K562 (cell line): ENCODE measurements around the gene SCRN2. TPM values are rescaled to one million over a fixed set of nuclear protein-coding genes. Genes with fewer than 3 reads are reported as not detected.

Experiments used
- ATAC-seq: fragments of 200-7000 bp; cut with Tn5 transposase; 3 replicates; pipeline ENCODE4 v1.9.1; 2020; ENCODE audit warnings: moderate library complexity
- BruUV-seq: library from RNA; stranded (reverse); fragments of 400-500 nt; replicated peaks from 2 replicates; lab custom pipeline; 2021; lab: Mats Ljungman, UMichigan
- CTCF ChIA-PET: fragments of 300-600 bp; formaldehyde crosslinking; extraction: SDS; loops from one replicate; lab custom pipeline; 2021; ENCODE audit warnings: low intra/inter-chr PET ratio; lab: Yijun Ruan, JAX
- POLR2A ChIA-PET: fragments of 300-600, 350-650 bp; sonication (Branson Sonifier 250); formaldehyde crosslinking; extraction: SDS; loops from one replicate; lab custom pipeline; 2021; ENCODE audit warnings: antibody characterized with exemption, inconsistent platforms; lab: Yijun Ruan, JAX
- DNase-seq, 4 experiments: peaks; one replicate each; pipeline versions ENCODE4 v3.0.0 to v3.0.0-alpha.2; 2011 to 2018; ENCODE audit warnings: low spot score in 3 of 4, mixed read lengths in 3 of 4; ENCODE audit errors: extremely low read depth in 1 of 4
- FAIRE-seq: peaks from 2 replicates; lab custom pipeline; 2011; peaks lifted over from hg19 to GRCh38; lab: Jason Lieb, UNC
- H2AFZ ChIP-seq: 2 replicates; pipeline ENCODE4 v1.6.0; 2011; ENCODE audit warnings: low read depth, low read length, control low read depth, inconsistent platforms
- H3K27ac ChIP-seq: fragments of 200-600 bp; 3 replicates; pipeline ENCODE4 v1.8.0; 2011; ENCODE audit warnings: low read depth, mild to moderate bottlenecking, control low read depth, inconsistent platforms, low read length, moderate library complexity, mixed read lengths; ENCODE audit errors: extremely low read depth
- H3K27me3 ChIP-seq, 2 experiments: fragments of 300-600 bp in 1 of 2; 2 replicates in 1 of 2; 3 replicates in 1 of 2; pipeline versions ENCODE4 v1.6.0 to v1.8.0; 2011; ENCODE audit warnings: inconsistent platforms in 2 of 2, low read length in 2 of 2, mild to moderate bottlenecking in 1 of 2, mixed read lengths in 1 of 2, moderate library complexity in 1 of 2; ENCODE audit not compliant: control insufficient read depth in 2 of 2, insufficient read depth in 2 of 2
- H3K36me3 ChIP-seq: fragments of 300-600 bp; 3 replicates; pipeline ENCODE4 v1.8.0; 2011; ENCODE audit warnings: mild to moderate bottlenecking, low read length, inconsistent platforms; ENCODE audit not compliant: control insufficient read depth, insufficient read depth
- H3K4me1 ChIP-seq, 2 experiments: fragments of 200-600 bp in 1 of 2; replicated peaks in 1 of 2; 2 replicates in 1 of 2; 3 replicates in 1 of 2; pipeline versions ENCODE4 v1.5.1 to v1.8.0; 2011; ENCODE audit warnings: inconsistent platforms in 2 of 2, low read length in 2 of 2, mild to moderate bottlenecking in 1 of 2, mixed read lengths in 1 of 2, moderate library complexity in 1 of 2; ENCODE audit not compliant: control insufficient read depth in 2 of 2, insufficient read depth in 2 of 2
- H3K4me2 ChIP-seq: 2 replicates; pipeline ENCODE4 v1.6.1; 2011; ENCODE audit warnings: low read length, control low read depth, inconsistent platforms, mixed read lengths; ENCODE audit not compliant: insufficient read depth
- H3K4me3 ChIP-seq: fragments of 200-600 bp; sonication (generic), shearing (Covaris generic); 2 replicates; pipeline ENCODE4 v1.5.1; 2016; ENCODE audit warnings: control low read depth, inconsistent platforms
- H3K79me2 ChIP-seq: fragments of 200-600 bp; 3 replicates; pipeline ENCODE4 v1.8.0; 2011; ENCODE audit warnings: low read length, inconsistent platforms; ENCODE audit not compliant: control insufficient read depth, insufficient read depth
- H3K9ac ChIP-seq, 2 experiments: 2 replicates each; pipeline versions ENCODE4 v1.6.0 to v1.6.1; 2011; ENCODE audit warnings: low read depth in 2 of 2, low read length in 2 of 2, control low read depth in 1 of 2, inconsistent platforms in 1 of 2, mild to moderate bottlenecking in 1 of 2, mixed read lengths in 1 of 2; ENCODE audit not compliant: insufficient read depth in 1 of 2
- H3K9me1 ChIP-seq: one replicate; pipeline ENCODE4 v1.6.0; 2011; ENCODE audit warnings: inconsistent platforms, mild to moderate bottlenecking, low read length, moderate library complexity; ENCODE audit not compliant: control insufficient read depth, insufficient read depth
- H3K9me3 ChIP-seq: replicated peaks from 2 replicates; pipeline ENCODE4 v1.5.1; 2011; ENCODE audit warnings: low read depth, low read length, inconsistent platforms; ENCODE audit not compliant: control insufficient read depth, insufficient read depth
- H4K20me1 ChIP-seq: replicated peaks from 2 replicates; pipeline ENCODE4 v1.6.1; 2011; ENCODE audit warnings: low read length, inconsistent platforms, mixed read lengths; ENCODE audit not compliant: control insufficient read depth, insufficient read depth
- RBM14 ChIP-seq: fragments of 200-400 bp; formaldehyde crosslinking; IDR thresholded peaks from 2 replicates; pipeline ENCODE4 v1.6.1; 2018; ENCODE audit warnings: low read depth, mild to moderate bottlenecking, low read length, moderate library complexity, borderline replicate concordance; ENCODE audit not compliant: insufficient read depth
- ZNF124 ChIP-seq: sonication (generic); formaldehyde crosslinking; IDR thresholded peaks from 2 replicates; pipeline ENCODE4 v1.8.1; 2022; ENCODE audit warnings: missing genetic modification reagents
- WGBS: fragments of 100-300 bp; shearing (Covaris generic); methylation state at CpG from one replicate; pipeline ENCODE4 v1.1.6; 2016; ENCODE audit warnings: low coverage, mixed read lengths; ENCODE audit not compliant: insufficient coverage; ENCODE audit errors: missing lambda C conversion rate; 5-methylcytosine and 5-hydroxymethylcytosine counted together
- in situ Hi-C: fragments of 300-500 bp; cut with MboI; formaldehyde crosslinking; loops from 4 replicates; pipeline ENCODE4 v1.15.0; 2018; ENCODE audit warnings: inconsistent platforms, mixed read lengths
- intact Hi-C: fragments of 100-400 bp; cut with micrococcal nuclease; formaldehyde crosslinking; loops from 2 replicates; pipeline ENCODE4 v1.14.2; 2022
- polyA plus RNA-seq, 8 experiments: library from polyadenylated mRNA; depleted of rRNA in 4 of 8; stranded (reverse) in 5 of 8; unstranded in 3 of 8; fragments of >200 nt; fragmentation: Nextera tagmentation in 2 of 8; fragmentation: Illumina TruSeq in 1 of 8; extraction: Ambion mirVana in 2 of 8; extraction: Trizol in 1 of 8; gene quantifications; 2 replicates each; pipeline versions ENCODE4 v1.2.1 to v1.2.3, GENCODE V29; 2011 to 2014; ENCODE audit warnings: inconsistent platforms in 1 of 8, missing spikeins in 1 of 8
- total RNA-seq, 7 experiments: library from RNA; depleted of rRNA in 6 of 7; stranded (reverse); fragments of >200 nt in 6 of 7; fragmentation: Illumina TruSeq in 2 of 7; extraction: Trizol in 2 of 7; gene quantifications; 2 replicates each; pipeline versions ENCODE4 v1.2.1 to v1.2.3, GENCODE V29; 2011 to 2021; ENCODE audit warnings: low replicate concordance in 1 of 7
- TF ChIP-seq, protein P1 (sequence below): sonication (generic); formaldehyde crosslinking; IDR thresholded peaks from 2 replicates; pipeline ENCODE4 v1.8.0; 2022; ENCODE audit warnings: missing genetic modification reagents, mild to moderate bottlenecking, moderate library complexity, borderline replicate concordance

Gene SCRN2
- total and polyA plus RNA-seq, 9 of the 15 experiments (the other 6 are each of a cell fraction or from before 2014, with no cell fraction given) = 0.25 to 32.9 (median 13.6) TPM

DNA sequence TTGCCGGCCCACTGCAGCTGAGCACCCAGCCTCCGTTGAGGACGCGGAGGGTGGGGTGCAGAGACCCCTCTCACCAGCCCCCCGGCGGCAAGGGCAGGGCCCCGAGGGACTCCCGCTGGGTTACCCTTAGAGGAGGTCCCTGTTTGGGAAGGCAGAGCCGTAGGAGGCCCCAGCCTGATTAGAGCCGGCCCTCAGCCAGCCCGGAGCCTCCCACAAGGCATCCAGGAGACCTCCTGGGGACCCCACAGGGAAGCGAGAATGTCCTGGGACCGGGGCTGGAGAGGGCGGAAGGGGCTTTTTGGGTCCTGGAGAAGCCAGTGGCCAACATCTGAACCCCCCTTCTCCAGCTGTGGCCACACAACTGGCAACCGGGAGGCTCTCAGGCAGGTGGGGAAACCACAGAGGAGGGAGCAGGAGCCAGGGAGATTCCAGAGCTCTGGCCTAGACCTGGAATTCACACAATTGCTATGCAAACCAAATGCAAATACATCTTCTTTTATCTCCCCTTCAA is 31.6 kb upstream of the SCRN2 start:
- BruUV-seq = no TSS peak
- TF ChIP-seq ZNF124 (CRISPR knock-in tag) = no peak
- TF ChIP-seq, protein P1, sequence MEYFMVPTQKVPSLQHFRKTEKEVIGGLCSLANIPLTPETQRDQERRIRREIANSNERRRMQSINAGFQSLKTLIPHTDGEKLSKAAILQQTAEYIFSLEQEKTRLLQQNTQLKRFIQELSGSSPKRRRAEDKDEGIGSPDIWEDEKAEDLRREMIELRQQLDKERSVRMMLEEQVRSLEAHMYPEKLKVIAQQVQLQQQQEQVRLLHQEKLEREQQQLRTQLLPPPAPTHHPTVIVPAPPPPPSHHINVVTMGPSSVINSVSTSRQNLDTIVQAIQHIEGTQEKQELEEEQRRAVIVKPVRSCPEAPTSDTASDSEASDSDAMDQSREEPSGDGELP = peak; percentile 27; the same call in 1 of the 2 replicates
- TF ChIP-seq RBM14 = 0 out of 2 replicates have a peak, but pooled peaks have one; percentile 66
- Histone ChIP-seq H3K4me2 (no peak overlapping the region), H3K36me3 (no peaks in the 10 kb centered on the region), H3K9me1 (no peaks in the 10 kb centered on the region), H2AFZ (no peak overlapping the region), H3K9me3 (no peaks in the 10 kb centered on the region), H3K4me1 (peaks cover 47 to 55% of the 10 kb centered on the region in 2 experiments), H4K20me1 (no peaks in the 10 kb centered on the region), H3K9ac (peak overlapping the region in 1 of 2 experiments; percentile 74; a peak in 2 of 4 replicates), H3K79me2 (no peaks in the 10 kb centered on the region), H3K27ac (no peak overlapping the region), H3K27me3 (no peaks in the 10 kb centered on the region), H3K4me3 (no peak overlapping the region)
- FAIRE-seq (no peak), ATAC-seq (no peak), DNase-seq (no peak)
- WGBS = 65% methylated on average over 15 of the region's 15 CpGs
- intact Hi-C loops = no loop called here
- in situ Hi-C loops = no loop called here
- ChIA-PET CTCF (no interaction called here), POLR2A (interaction anchor here (0.5 to 1.6 kb wide), 3 partner anchors 12 to 733 kb away, joined by 3 to 6 read pairs (median 4); no protein-coding TSS in a partner anchor)
